ENCODE data around the gene TMEM255B.

TMEM255B gene

DNA sequence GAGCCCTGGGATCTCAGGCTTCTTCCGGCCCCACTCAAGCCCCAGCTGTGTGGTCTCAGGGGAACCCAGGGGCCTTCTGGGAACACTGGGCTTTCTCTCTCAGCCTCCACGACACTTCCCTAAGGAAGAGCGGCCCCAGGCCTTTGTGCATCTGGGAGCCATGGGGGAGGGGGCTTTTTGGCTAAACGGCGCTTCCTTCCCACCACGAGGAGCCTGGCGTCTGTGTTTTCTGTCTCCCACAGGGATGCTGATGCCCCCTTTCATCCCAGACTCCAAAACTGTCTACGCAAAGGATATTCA, 24.2 kb upstream of the TMEM255B start:
- Histone ChIP-seq H3K9ac (ENCODE audit: low read length) (no peak overlapping the region), H3K27me3 (ENCODE audit: low read length) (no peaks in the 10 kb centered on the region), H3F3A (ENCODE audit: insufficient read depth) (0 out of 2 replicates have a peak, but pooled peaks cover 4% of the 10 kb centered on the region), H3K27ac (ENCODE audit: low read depth, low read length) (no peak overlapping the region), H3K4me2 (ENCODE audit: low read depth, low read length, poor library complexity, severe bottlenecking) (no peak overlapping the region), H3K4me3 (ENCODE audit: insufficient read depth, low read length, poor library complexity, severe bottlenecking) (no peak overlapping the region), H3K9me2 (replicated peaks; ENCODE audit: insufficient read depth, low read length) (no peaks in the 10 kb centered on the region), H4K20me1 (ENCODE audit: low read depth, low read length) (no peaks in the 10 kb centered on the region), H2AFZ (ENCODE audit: low read depth, low read length, severe bottlenecking) (no peak overlapping the region), H3K79me2 (ENCODE audit: insufficient read depth, low read length) (no peaks in the 10 kb centered on the region), H3K9me3 (ENCODE audit: insufficient read depth, low read length) (peaks cover 7% of the 10 kb centered on the region; the same call in 1 of the 2 replicates), H3K36me3 (ENCODE audit: low read length) (no peaks in the 10 kb centered on the region)
- TF ChIP-seq, protein P1, sequence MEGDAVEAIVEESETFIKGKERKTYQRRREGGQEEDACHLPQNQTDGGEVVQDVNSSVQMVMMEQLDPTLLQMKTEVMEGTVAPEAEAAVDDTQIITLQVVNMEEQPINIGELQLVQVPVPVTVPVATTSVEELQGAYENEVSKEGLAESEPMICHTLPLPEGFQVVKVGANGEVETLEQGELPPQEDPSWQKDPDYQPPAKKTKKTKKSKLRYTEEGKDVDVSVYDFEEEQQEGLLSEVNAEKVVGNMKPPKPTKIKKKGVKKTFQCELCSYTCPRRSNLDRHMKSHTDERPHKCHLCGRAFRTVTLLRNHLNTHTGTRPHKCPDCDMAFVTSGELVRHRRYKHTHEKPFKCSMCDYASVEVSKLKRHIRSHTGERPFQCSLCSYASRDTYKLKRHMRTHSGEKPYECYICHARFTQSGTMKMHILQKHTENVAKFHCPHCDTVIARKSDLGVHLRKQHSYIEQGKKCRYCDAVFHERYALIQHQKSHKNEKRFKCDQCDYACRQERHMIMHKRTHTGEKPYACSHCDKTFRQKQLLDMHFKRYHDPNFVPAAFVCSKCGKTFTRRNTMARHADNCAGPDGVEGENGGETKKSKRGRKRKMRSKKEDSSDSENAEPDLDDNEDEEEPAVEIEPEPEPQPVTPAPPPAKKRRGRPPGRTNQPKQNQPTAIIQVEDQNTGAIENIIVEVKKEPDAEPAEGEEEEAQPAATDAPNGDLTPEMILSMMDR (IDR thresholded peaks at IDR 0.05; ENCODE audit: insufficient read depth, low read length, poor library complexity, severe bottlenecking): no peak
- no peak for TF ChIP-seq EZH2phosphoT487 (conservative IDR thresholded peaks at IDR 0.05; ENCODE audit: low read length)

GRCh38 chr13:113735194-113735593, 23.8 kb upstream of the TMEM255B start:
- Histone ChIP-seq H4K20me1 (ENCODE audit: low read depth, low read length) (no peaks in the 10 kb centered on the region), H3K36me3 (ENCODE audit: low read length) (no peaks in the 10 kb centered on the region), H3K9me3 (ENCODE audit: insufficient read depth, low read length) (peaks cover 7% of the 10 kb centered on the region; the same call in 1 of the 2 replicates), H3K4me2 (ENCODE audit: low read depth, low read length, poor library complexity, severe bottlenecking) (no peak overlapping the region), H3K9ac (ENCODE audit: low read length) (no peak overlapping the region), H3K27me3 (ENCODE audit: low read length) (no peaks in the 10 kb centered on the region), H3K9me2 (replicated peaks; ENCODE audit: insufficient read depth, low read length) (no peaks in the 10 kb centered on the region), H3K79me2 (ENCODE audit: insufficient read depth, low read length) (no peaks in the 10 kb centered on the region), H3K4me3 (ENCODE audit: insufficient read depth, low read length, poor library complexity, severe bottlenecking) (no peak overlapping the region), H3F3A (ENCODE audit: insufficient read depth) (0 out of 2 replicates have a peak, but pooled peaks cover 4% of the 10 kb centered on the region), H2AFZ (ENCODE audit: low read depth, low read length, severe bottlenecking) (no peak overlapping the region), H3K27ac (ENCODE audit: low read depth, low read length) (no peak overlapping the region)
- TF ChIP-seq, protein P1 (IDR thresholded peaks at IDR 0.05; ENCODE audit: insufficient read depth, low read length, poor library complexity, severe bottlenecking): no peak
- TF ChIP-seq EZH2phosphoT487 (conservative IDR thresholded peaks at IDR 0.05; ENCODE audit: low read length): no peak

DNA sequence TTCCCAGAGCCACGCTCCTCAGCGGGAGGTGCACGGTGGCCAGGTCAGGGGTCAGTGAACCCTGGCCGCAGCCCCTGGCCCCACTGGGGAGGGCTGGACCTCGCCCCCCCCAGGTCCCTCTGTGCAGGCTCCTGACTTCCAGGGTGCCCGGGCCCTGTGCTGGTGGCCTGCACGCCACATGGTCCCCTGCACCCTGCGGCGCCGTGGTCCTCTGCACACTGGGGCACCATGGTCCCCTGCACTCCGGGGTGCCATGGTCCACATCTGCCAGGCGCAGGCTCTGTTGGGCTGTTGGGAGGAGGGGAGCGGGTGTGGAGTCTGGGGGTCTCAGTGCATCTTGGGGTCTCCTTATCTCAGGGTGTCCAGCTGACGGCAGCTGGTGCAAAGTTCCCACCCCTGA, 23.3 kb upstream of the TMEM255B start:
- Histone ChIP-seq H3K9me2 (replicated peaks; ENCODE audit: insufficient read depth, low read length) (no peaks in the 10 kb centered on the region), H3K4me3 (ENCODE audit: insufficient read depth, low read length, poor library complexity, severe bottlenecking) (no peak overlapping the region), H3K36me3 (ENCODE audit: low read length) (no peaks in the 10 kb centered on the region), H2AFZ (ENCODE audit: low read depth, low read length, severe bottlenecking) (no peak overlapping the region), H3K4me2 (ENCODE audit: low read depth, low read length, poor library complexity, severe bottlenecking) (no peak overlapping the region), H3F3A (ENCODE audit: insufficient read depth) (0 out of 2 replicates have a peak, but pooled peaks cover 4% of the 10 kb centered on the region), H3K27ac (ENCODE audit: low read depth, low read length) (no peak overlapping the region), H3K9ac (ENCODE audit: low read length) (no peak overlapping the region), H3K9me3 (ENCODE audit: insufficient read depth, low read length) (peaks cover 7% of the 10 kb centered on the region; the same call in 1 of the 2 replicates), H4K20me1 (ENCODE audit: low read depth, low read length) (no peaks in the 10 kb centered on the region), H3K79me2 (ENCODE audit: insufficient read depth, low read length) (no peaks in the 10 kb centered on the region), H3K27me3 (ENCODE audit: low read length) (no peaks in the 10 kb centered on the region)
- TF ChIP-seq EZH2phosphoT487 (conservative IDR thresholded peaks at IDR 0.05; ENCODE audit: low read length): no peak
- TF ChIP-seq, protein P1 (IDR thresholded peaks at IDR 0.05; ENCODE audit: insufficient read depth, low read length, poor library complexity, severe bottlenecking): no peak

Data from SU-DHL-6 (cell line).